ENCODE results near the gene HELQ.
"Not testable (repeated sequence)": the region's sequence is repeated elsewhere in the genome, so short reads cannot be mapped to it uniquely, and the experiment has no call there.

The HELQ gene

DNA sequence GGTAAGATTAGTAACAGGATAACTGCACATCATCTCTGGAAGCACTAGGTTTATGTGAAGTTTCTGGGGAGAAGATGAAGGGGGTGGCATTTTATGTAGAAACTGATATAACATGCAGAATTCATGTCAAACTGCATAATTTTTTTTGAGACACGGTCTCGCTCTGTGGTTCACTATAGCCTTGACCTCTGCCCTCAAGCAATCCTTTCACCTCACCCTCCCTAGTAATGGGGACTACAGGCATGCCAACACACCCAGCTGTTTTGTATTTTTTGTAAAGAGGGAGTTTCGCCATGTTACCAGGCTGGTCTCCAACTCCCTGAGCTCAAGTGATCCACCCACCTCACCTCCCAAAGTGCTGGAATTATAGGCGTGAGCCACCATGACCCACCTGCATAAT is 17.8 kb upstream of the HELQ start:
- H3K27ac Mint-ChIP-seq, result no peak overlapping the region
- H3K4me1 Mint-ChIP-seq, result no peaks in the 10 kb centered on the region
- H3K9me3 Mint-ChIP-seq, result no peaks in the 10 kb centered on the region
- no peak for ATAC-seq
- H3K4me3 Mint-ChIP-seq, result no peak overlapping the region
- H3K36me3 Mint-ChIP-seq, result peaks cover 13% of the 10 kb centered on the region
- H3K27me3 Mint-ChIP-seq, result no peaks in the 10 kb centered on the region

DNA sequence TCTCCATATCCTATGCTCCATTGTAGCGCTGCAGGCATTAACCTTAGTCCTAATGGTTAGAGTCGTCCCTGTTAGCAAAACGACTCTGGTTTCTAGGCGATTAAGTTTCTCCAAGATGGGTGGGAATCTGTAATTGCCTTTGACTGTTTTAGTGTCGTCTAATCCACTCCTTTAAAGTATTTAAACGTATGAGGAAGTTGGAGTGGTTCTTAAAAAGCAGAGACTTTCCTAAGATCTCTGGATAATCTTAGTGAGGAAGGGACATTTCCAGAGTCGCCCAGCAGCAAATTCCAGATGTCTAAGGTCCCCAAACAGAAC is 520 bp upstream of the HELQ start:
- H3K9me3 Mint-ChIP-seq, result no peaks in the 10 kb centered on the region
- H3K4me3 Mint-ChIP-seq, result peak overlapping the region; percentile 96
- no peaks in the 10 kb centered on the region for H3K27me3 Mint-ChIP-seq
- ATAC-seq, result no peak
- peaks cover 27% of the 10 kb centered on the region for H3K36me3 Mint-ChIP-seq
- H3K4me1 Mint-ChIP-seq, result peaks cover 40% of the 10 kb centered on the region
- H3K27ac Mint-ChIP-seq, result peak overlapping the region; percentile 99

DNA sequence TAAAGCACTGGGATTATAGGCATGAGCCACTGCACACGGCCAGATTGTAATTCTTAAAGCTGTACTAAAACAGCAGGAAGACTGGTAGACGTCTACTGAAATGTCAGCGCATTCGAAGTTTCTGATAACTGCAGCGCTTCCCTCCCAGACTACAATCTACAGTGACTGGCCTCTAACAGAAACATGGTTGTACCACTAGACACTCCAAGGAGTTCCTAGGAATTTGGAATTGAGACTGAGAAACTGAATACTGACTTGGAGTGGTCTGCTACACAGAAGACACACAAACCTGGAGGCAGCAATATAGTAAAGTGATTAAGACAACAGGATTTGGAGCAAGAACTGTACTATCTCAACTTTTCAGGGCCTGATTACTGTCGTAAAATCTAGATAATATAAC is 937 bp downstream of the HELQ start:
- H3K27me3 Mint-ChIP-seq, result no peaks in the 10 kb centered on the region
- H3K4me3 Mint-ChIP-seq, result peak overlapping the region; percentile 96
- no peak for ATAC-seq
- H3K36me3 Mint-ChIP-seq, result peaks cover 26% of the 10 kb centered on the region
- peak overlapping the region; percentile 99 for H3K27ac Mint-ChIP-seq
- peaks cover 40% of the 10 kb centered on the region for H3K4me1 Mint-ChIP-seq
- no peaks in the 10 kb centered on the region for H3K9me3 Mint-ChIP-seq

DNA sequence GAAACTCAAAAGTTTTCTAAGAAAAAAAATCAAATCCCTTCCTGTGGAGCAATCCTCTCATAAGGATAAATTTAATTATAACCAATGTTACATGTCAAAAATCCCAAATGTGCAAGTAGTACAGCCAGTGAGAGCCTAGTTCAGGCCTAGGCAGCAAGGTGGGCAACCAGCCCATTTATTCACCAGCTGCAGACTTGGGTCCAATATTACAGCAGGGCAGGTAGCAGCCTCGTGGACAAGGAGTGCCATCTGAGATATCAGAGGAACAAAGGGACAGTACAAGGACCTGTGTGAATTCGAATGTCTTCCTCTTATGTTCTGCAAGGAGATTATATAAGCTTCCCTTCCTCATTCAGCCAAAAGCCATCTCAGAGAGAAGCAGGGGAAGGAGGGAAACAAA is 6.6 kb downstream of the HELQ start:
- H3K36me3 Mint-ChIP-seq, result peaks cover 28% of the 10 kb centered on the region
- ATAC-seq, result no peak
- H3K4me1 Mint-ChIP-seq, result peaks cover 26% of the 10 kb centered on the region
- H3K27me3 Mint-ChIP-seq, result no peaks in the 10 kb centered on the region
- H3K27ac Mint-ChIP-seq, result no peak overlapping the region
- H3K9me3 Mint-ChIP-seq, result no peaks in the 10 kb centered on the region
- no peak overlapping the region for H3K4me3 Mint-ChIP-seq

DNA sequence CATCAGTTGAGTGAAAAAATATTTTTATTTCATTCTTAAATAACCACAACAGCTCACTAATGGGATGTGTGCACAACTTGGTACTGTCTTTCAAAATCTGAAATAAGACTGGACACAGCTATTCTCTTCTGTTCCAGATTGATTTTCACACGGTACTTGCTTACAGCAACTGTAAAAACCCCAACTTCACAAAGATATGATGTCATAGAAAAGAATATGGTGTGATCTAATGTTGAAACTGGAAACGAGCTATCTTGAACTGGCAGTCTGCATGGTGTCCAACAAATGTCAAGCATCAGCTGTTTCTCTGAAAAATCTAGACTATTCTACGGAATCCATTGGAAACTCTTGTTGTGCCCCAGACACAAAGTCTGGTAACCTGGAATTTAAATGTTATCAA is 14.7 kb downstream of the HELQ start:
- Mint-ChIP-seq H3K27me3 (no peaks in the 10 kb centered on the region), H3K4me3 (no peak overlapping the region), H3K9me3 (no peaks in the 10 kb centered on the region), H3K36me3 (peaks cover 52% of the 10 kb centered on the region), H3K27ac (no peak overlapping the region), H3K4me1 (peaks cover 18% of the 10 kb centered on the region)
- no peak for ATAC-seq

DNA sequence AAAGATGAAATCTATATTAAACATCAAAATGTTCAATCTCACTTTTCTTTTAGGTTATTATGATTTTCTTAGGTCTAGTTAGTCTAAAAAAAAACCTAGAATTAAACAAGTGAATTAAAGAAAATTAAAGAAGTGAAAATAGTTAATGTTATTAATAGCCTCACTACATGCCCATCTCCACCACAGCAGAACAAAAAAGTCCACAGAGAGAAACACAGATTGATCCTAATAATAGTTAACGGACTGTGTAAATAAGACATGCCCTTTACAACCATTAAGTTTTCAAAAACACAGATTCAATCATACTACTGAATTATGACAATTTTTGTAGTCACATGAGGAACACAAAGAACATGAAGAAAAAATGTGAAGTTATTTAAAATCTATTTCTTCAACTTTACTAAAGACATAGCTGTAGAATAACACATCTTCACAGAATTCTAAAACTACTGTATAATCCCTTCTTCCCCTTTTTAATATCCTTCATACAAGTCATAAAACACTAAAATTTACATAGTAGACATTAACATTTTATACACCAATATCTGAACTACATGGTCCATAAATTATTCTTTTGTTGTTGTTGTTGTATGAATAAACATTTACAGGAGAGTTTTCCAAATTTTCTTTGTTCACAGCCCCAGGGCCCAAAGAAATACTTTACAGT is 15.3 kb downstream of the HELQ start:
- H3K27ac Mint-ChIP-seq, result no peak overlapping the region
- ATAC-seq, result no peak
- H3K4me1 Mint-ChIP-seq, result peaks cover 18% of the 10 kb centered on the region
- no peaks in the 10 kb centered on the region for H3K27me3 Mint-ChIP-seq
- H3K36me3 Mint-ChIP-seq, result peaks cover 56% of the 10 kb centered on the region
- no peak overlapping the region for H3K4me3 Mint-ChIP-seq
- H3K9me3 Mint-ChIP-seq, result no peaks in the 10 kb centered on the region

DNA sequence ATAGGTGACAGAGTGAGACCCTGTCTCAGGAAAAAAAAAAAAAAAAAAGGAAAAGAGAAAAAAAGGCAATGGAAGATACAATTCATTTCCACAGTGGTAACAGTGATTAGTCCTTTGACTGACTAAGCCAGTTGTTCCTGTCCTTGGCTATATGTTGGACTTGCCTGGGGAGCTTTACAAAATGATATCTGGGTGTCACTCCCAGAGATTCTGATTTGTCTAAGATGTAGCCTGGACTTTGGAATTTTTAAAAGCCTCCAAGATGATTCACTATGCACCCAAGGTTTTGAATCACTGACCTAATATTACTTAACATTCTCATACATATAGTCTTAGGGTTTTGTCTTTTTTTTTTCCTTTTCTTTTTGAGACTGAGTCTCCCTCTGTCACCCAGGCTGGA is 16.9 kb downstream of the HELQ start:
- Mint-ChIP-seq H3K4me1 (peaks cover 12% of the 10 kb centered on the region), H3K27me3 (no peaks in the 10 kb centered on the region), H3K27ac (no peak overlapping the region), H3K36me3 (peaks cover 56% of the 10 kb centered on the region), H3K9me3 (no peaks in the 10 kb centered on the region), H3K4me3 (no peak overlapping the region)
- ATAC-seq, result no peak

DNA sequence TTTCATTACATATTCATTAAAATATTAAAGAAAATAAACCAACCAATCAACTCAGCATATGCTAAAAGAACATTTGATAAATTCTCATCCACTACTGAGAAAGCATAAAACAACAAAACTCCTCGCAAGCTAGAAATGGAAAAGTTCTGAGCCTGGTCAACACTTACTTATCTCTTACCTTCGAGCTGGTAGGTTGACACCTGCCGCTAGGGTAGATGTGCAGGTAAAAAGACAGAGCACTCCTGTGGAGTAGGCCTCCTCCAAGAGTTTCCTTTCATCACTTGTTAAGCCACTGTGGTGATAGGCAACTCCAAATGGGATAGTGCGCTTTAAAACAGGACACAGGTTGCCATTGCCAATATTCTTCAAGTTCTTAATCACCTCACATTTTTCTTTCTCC is 18.9 kb downstream of the HELQ start:
- no peak overlapping the region for H3K27ac Mint-ChIP-seq
- peaks cover 54% of the 10 kb centered on the region for H3K36me3 Mint-ChIP-seq
- H3K27me3 Mint-ChIP-seq, result no peaks in the 10 kb centered on the region
- no peak overlapping the region for H3K4me3 Mint-ChIP-seq
- ATAC-seq, result no peak
- peaks cover 12% of the 10 kb centered on the region for H3K4me1 Mint-ChIP-seq
- no peaks in the 10 kb centered on the region for H3K9me3 Mint-ChIP-seq

DNA sequence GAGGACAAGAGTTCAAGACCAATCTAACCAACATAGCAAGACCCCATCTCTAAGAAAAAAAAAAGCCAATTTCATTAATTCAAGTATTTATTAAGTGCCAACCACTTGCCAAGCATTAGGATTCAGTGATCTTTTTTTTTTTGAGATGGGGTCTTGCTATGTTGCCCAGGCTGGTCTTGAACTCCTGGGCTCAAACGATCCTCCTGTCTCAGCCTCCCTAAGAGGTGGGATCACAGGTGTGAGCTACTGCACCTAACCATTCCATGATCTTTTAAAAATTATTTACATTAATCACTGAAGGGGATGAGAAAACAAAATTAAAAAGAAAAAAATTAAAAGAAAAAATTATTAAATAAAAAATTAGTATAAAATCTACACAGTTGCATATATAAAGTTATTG is 24.4 kb downstream of the HELQ start:
- no peaks in the 10 kb centered on the region for H3K27me3 Mint-ChIP-seq
- no peaks in the 10 kb centered on the region for H3K9me3 Mint-ChIP-seq
- H3K4me1 Mint-ChIP-seq, result no peaks in the 10 kb centered on the region
- peaks cover 47% of the 10 kb centered on the region for H3K36me3 Mint-ChIP-seq
- no peak for ATAC-seq
- H3K4me3 Mint-ChIP-seq, result no peak overlapping the region
- H3K27ac Mint-ChIP-seq, result no peak overlapping the region

DNA sequence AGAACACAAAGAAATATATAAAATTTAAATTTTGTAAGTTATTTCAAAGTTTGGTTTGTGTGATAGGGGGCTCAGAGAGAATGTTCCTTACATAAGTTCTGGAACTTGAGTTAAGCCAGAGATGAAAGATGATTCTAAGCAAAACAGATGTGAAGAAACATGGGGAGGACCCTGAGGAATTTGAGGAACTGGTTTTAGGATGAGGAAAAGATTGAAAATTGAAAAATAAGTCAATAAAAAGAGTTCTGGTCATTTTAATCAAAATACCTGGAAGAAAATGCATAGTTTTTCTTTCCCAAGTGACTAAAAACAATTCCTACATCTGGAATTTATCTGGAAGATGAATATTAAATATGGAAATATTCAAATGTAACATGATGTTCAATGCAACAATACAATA is 37.4 kb downstream of the HELQ start:
- ATAC-seq, result no peak
- Mint-ChIP-seq H3K9me3 (no peaks in the 10 kb centered on the region), H3K4me3 (no peak overlapping the region), H3K4me1 (no peaks in the 10 kb centered on the region), H3K27me3 (no peaks in the 10 kb centered on the region), H3K36me3 (peaks cover 34% of the 10 kb centered on the region), H3K27ac (no peak overlapping the region)

DNA sequence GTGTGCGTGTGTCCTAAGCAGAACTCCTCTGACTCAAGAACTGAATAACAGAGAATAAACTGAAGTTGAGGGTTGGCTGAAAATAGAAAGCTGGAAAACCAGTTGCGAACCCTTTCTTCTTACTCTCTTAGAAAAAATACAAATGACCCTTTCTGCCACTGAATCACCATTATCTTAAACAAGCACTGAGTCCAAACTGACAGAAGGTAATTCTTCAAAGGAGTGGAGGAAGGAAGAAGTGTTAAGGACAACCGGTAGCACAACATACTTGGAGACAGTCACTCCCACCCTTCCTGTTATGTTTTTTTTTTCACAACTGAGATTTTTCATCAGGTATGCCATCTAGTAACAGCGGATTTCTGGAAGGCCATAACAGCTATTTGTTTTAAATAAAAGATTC is 38.1 kb downstream of the HELQ start:
- Mint-ChIP-seq H3K27ac (no peak overlapping the region), H3K36me3 (peaks cover 37% of the 10 kb centered on the region), H3K9me3 (no peaks in the 10 kb centered on the region), H3K4me3 (no peak overlapping the region), H3K4me1 (no peaks in the 10 kb centered on the region), H3K27me3 (no peaks in the 10 kb centered on the region)
- ATAC-seq, result no peak

DNA sequence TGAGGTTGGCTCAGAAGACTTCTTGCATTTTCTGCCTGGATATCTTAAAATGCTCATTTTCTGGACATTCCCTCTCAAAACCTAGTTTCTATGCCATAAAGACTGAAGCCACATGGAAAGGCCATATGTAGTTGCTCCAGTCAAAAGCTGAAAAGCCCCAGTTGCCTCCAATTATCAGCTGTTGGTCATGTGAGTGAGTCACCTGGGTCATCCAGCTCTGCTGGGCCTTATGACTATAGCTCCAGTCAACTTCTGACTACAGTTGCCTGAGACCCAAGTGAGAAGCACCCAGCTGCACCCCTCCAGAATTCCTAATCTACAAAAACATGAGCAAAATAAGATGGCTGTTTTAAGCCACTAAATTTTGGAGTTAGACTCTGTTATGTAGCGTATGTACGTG is 41.9 kb downstream of the HELQ start:
- Mint-ChIP-seq H3K27me3 (no peaks in the 10 kb centered on the region), H3K9me3 (no peaks in the 10 kb centered on the region), H3K27ac (peak overlapping the region; percentile 29), H3K4me1 (no peaks in the 10 kb centered on the region), H3K4me3 (no peak overlapping the region), H3K36me3 (peaks cover 54% of the 10 kb centered on the region)
- no peak for ATAC-seq

DNA sequence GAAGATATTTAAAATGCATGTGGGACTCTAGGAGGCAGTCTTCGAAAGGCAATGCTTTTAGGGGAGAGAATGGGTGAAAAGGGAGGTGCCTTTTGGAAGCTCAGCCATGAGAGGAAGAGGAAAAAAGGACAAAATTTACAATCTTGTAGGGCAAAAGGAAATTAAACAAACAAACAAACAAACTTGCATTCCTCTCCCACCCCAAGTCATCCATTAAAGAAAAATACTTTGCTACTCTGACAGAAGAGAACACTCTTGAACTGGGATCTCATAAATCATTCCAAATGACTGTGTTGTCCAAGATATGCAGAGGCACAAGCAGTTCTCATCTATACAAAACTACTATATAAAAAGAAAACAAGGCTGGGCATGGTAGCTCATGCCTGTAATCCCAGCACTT is 46.7 kb downstream of the HELQ start:
- Mint-ChIP-seq H3K4me3 (no peak overlapping the region), H3K27me3 (no peaks in the 10 kb centered on the region), H3K27ac (no peak overlapping the region), H3K4me1 (no peaks in the 10 kb centered on the region), H3K9me3 (no peaks in the 10 kb centered on the region), H3K36me3 (peaks cover 60% of the 10 kb centered on the region)
- ATAC-seq, result no peak

DNA sequence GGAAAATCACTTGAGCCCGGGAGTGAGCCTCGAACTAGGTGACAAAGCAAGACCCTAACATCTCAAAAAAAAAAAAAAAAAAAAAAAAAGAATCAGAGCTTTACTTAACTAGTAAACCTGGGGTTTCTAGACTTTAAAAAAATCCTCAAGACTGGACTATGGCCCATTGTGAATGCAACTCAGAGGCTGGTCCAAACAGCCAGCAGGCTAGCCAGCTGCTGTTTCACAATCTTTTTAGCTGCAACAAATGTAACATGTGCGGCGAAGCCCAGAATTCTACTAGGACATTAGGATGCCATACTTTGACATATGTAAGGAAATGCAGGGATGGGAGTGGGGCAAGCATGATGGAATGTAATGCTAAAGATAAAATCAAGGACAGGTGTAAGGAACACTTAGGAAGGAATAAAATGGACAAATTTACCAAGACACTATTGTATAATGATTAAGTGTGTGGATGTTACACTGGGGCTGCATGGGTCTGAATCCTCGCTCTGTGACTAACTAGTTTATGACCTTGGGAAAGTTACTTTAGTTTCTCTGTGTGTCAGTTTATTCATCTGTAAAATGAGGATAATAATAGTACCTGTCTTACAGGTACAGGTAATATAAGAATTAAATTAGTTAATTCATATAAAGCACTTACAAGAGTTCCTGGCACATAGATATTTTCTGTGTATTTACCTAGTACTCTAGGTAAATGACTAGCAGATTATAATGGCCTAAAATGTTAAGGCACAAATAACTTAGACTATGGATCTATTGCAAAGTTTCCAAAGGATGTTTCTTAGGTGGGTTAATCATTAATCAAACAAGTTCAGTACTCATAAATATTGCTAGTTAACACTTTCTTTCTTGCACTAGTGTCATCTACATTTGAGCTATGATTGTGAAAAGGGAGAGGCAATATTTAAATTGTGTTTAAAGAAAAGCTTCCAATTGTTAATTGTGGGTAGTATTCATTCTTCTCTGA is 49.5 kb downstream of the HELQ start:
- no peak for ATAC-seq
- no peaks in the 10 kb centered on the region for H3K4me1 Mint-ChIP-seq
- H3K36me3 Mint-ChIP-seq, result peaks cover 53% of the 10 kb centered on the region
- H3K27me3 Mint-ChIP-seq, result no peaks in the 10 kb centered on the region
- no peak overlapping the region for H3K27ac Mint-ChIP-seq
- no peaks in the 10 kb centered on the region for H3K9me3 Mint-ChIP-seq
- no peak overlapping the region for H3K4me3 Mint-ChIP-seq

DNA sequence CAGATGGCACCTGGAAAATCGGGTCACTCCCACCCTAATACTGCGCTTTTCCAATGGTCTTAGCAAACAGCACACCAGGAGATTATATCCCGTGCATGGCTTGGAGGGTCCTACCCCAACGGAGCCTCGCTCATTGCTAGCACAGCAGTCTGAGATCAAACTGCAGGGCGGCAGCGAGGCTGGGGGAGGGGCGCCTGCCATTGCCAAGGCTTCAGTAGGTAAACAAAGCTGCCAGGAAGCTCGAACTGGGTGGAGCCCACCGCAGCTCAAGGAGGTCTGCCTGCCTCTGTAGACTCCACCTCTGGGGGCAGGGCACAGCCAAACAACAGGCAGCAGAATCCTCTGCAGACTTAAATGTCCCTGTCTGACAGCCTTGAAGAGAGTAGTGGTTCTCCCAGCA is 57.5 kb downstream of the HELQ start:
- H3K27ac Mint-ChIP-seq, H3K4me1 Mint-ChIP-seq, H3K27me3 Mint-ChIP-seq, H3K4me3 Mint-ChIP-seq, ATAC-seq, H3K9me3 Mint-ChIP-seq: not testable (repeated sequence)
- H3K36me3 Mint-ChIP-seq, result peaks cover 42% of the 10 kb centered on the region

DNA sequence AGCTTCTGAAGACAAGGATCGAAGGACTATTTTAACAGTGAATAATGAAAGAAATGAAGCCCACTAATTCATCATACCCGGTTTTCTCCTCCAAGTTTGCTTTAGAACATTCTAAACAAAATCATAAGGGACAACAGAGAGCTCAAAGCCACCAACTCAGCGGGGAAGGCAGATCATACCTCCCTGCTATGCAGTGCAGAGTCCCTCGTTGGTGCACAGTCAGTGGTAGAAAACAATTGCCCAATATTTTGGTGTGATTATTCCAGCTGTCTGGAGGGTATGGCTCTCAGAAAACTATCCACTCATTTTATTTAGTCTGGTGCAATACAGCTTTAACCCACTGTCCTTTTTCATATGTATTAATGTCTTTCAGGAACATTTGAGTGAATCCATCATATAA is 61.7 kb downstream of the HELQ start:
- no peak overlapping the region for H3K4me3 Mint-ChIP-seq
- no peak for ATAC-seq
- H3K9me3 Mint-ChIP-seq, result no peaks in the 10 kb centered on the region
- no peak overlapping the region for H3K27ac Mint-ChIP-seq
- H3K27me3 Mint-ChIP-seq, result no peaks in the 10 kb centered on the region
- H3K4me1 Mint-ChIP-seq, result no peaks in the 10 kb centered on the region
- H3K36me3 Mint-ChIP-seq, result peaks cover 18% of the 10 kb centered on the region

All from stimulated activated memory B cell treated with anti-CD40 and anti-IgM and Interleukin-4, amounts not matched to agents 10 μg/mL and 1 μg/mL and 100 μg/mL, for 72 hours (primary cell).